ENCODE measurements around the gene COG4.

DNA sequence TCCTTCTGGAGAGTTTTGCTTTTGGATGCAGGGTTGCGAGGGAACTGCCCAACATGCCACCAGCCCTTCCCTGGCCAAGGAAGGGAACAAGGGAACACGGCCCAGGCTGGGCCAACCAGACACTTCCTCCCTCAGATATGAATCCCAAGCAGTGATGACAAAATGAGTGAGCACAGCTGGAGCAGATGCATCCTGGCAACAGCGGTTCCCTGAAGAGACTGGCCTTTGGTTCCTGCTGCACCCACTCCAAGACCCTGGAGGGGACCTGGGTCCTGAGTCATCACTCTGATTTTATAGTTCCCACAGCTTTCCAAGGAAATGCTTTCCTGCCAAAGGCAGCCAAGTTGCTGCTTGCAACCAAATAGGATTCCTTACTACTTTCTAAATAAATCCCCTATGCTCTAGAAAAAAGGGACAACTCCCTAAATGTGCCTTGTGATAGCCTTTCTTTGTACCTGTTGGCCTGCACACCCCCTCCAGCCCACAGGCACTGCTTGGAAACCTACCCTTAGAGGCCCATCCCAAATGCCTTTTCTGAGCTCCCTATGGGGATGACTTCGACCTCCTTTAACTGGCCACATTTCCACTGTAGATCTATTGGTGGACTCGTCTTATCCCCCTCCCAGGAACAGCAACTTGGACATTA, 89.8 kb downstream of the COG4 start:
- TF ChIP-seq POLR2A (IDR thresholded peaks at IDR 0.05; ENCODE audit: low read depth, low read length) (no peak), TAF1 (IDR thresholded peaks at IDR 0.05; ENCODE audit: borderline replicate concordance, low read depth, low read length) (no peak), POLR2AphosphoS5 (IDR thresholded peaks at IDR 0.05; ENCODE audit: low read depth, low read length) (no peak)
